Measurements from ENCODE around the gene PTGIR.

PTGIR gene

GRCh38 chr19:46605356-46605821 is 19.5 kb downstream of the PTGIR start:
- DNase-seq (ENCODE audit: low read depth): no peak
- H3K4me3 ChIP-seq (ENCODE audit: low read length): no peak overlapping the region; the same call in 1 of the 2 replicates
- TF ChIP-seq CTCF (conservative IDR thresholded peaks at IDR 0.05; ENCODE audit: low read length): no peak

GRCh38 chr19:46604781-46605355 is 20.0 kb downstream of the PTGIR start:
- H3K4me3 ChIP-seq (ENCODE audit: low read length): no peak overlapping the region; the same call in 1 of the 2 replicates
- TF ChIP-seq CTCF (conservative IDR thresholded peaks at IDR 0.05; ENCODE audit: low read length): 0 out of 2 replicates have a peak, but pooled peaks have one; percentile 14
- DNase-seq (ENCODE audit: low read depth): no peak

- DNase-seq (ENCODE audit: low read depth): no peak
- H3K4me3 ChIP-seq (ENCODE audit: low read length): peak overlapping the region; percentile 96
- TF ChIP-seq CTCF (conservative IDR thresholded peaks at IDR 0.05; ENCODE audit: low read length): no peak
Measured at GRCh38 chr19:46603752-46604231, 21.1 kb downstream of the PTGIR start.

GRCh38 chr19:46603195-46603637 is 21.7 kb downstream of the PTGIR start:
- no peak for DNase-seq (ENCODE audit: low read depth)
- TF ChIP-seq CTCF (conservative IDR thresholded peaks at IDR 0.05; ENCODE audit: low read length): no peak
- peak overlapping the region; percentile 96 for H3K4me3 ChIP-seq (ENCODE audit: low read length)

- TF ChIP-seq CTCF (conservative IDR thresholded peaks at IDR 0.05; ENCODE audit: low read length): no peak
- no peak for DNase-seq (ENCODE audit: low read depth)
- peak overlapping the region; percentile 96 for H3K4me3 ChIP-seq (ENCODE audit: low read length)
Measured at GRCh38 chr19:46602392-46603194, 22.3 kb downstream of the PTGIR start.

- TF ChIP-seq CTCF (conservative IDR thresholded peaks at IDR 0.05; ENCODE audit: low read length): no peak
- no peak for DNase-seq (ENCODE audit: low read depth)
Measured at GRCh38 chr19:46601318-46602224, 23.3 kb downstream of the PTGIR start, which contains the start of gene CALM3. Gene CALM3, plus strand, starts transcription at chr19:46601330. Its CDS starts 105 bp downstream, at chr19:46601435.

More at GRCh38 chr19:46601318-46602224, 23.3 kb downstream of the PTGIR start, which contains the start of gene CALM3:
- H3K4me3 ChIP-seq (ENCODE audit: low read length): peak within 1 kb of the TSS; percentile 96
